RWPE1 (cell line): ENCODE measurements around the gene OSBP2.

Experiments
- CTCF ChIA-PET: fragments of 350-600 bp; sonication (Branson Sonifier 250); formaldehyde crosslinking; extraction: SDS; loops from one replicate; lab custom pipeline; 2021; lab: Yijun Ruan, JAX
- POLR2A ChIA-PET: fragments of 400-600 bp; formaldehyde crosslinking; extraction: SDS; loops from one replicate; lab custom pipeline; 2020; ENCODE audit warnings: antibody characterized with exemption; ENCODE audit not compliant: low non-redundant PET; lab: Yijun Ruan, JAX
- DNase-seq: peaks from one replicate; pipeline ENCODE4 v3.0.0; 2012; ENCODE audit warnings: low spot score
- H3K27ac ChIP-seq: fragments of 450-650 bp; 2 replicates; pipeline ENCODE4 v1.5.1; 2017
- TF ChIP-seq, protein P1 (sequence below): fragments of 450-650 bp; conservative IDR thresholded peaks from 2 replicates; pipeline ENCODE4 v1.5.1; 2017; ENCODE audit warnings: low read depth, mild to moderate bottlenecking

Gene OSBP2

DNA sequence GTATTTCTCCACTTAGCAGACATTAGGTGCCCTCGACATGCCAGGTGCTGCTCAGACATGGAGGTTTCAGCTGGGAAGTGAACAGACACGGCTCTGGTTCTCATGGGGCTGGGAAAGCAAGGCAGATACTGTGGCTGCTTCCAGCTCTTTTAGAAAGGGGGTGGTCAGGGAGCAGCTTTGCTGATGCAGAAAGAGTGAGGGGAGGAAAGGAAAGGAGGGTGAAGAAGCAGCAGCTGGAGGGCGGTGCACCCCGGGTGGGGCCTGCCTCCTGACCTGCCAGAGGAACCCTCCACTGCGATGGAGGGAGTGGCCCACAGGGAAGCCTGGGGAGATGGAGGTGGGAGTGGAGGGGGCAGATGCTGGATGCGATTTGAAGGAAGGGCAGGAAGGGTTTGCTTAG lies 197.1 kb downstream of the OSBP2 start:
- TF ChIP-seq, protein P1, sequence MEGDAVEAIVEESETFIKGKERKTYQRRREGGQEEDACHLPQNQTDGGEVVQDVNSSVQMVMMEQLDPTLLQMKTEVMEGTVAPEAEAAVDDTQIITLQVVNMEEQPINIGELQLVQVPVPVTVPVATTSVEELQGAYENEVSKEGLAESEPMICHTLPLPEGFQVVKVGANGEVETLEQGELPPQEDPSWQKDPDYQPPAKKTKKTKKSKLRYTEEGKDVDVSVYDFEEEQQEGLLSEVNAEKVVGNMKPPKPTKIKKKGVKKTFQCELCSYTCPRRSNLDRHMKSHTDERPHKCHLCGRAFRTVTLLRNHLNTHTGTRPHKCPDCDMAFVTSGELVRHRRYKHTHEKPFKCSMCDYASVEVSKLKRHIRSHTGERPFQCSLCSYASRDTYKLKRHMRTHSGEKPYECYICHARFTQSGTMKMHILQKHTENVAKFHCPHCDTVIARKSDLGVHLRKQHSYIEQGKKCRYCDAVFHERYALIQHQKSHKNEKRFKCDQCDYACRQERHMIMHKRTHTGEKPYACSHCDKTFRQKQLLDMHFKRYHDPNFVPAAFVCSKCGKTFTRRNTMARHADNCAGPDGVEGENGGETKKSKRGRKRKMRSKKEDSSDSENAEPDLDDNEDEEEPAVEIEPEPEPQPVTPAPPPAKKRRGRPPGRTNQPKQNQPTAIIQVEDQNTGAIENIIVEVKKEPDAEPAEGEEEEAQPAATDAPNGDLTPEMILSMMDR = no peak
- ChIA-PET CTCF (interaction anchor here (0.6 kb wide), 1 partner anchor 757 kb away, joined by 3 read pairs; no protein-coding TSS in a partner anchor), POLR2A (interaction anchor here (0.6 kb wide), 1 partner anchor 1966 kb away, joined by 3 read pairs; no protein-coding TSS in a partner anchor)
- 0 out of 2 replicates have a peak overlapping the region, but pooled peaks have one; percentile 4 for H3K27ac ChIP-seq
- DNase-seq = no peak

DNA sequence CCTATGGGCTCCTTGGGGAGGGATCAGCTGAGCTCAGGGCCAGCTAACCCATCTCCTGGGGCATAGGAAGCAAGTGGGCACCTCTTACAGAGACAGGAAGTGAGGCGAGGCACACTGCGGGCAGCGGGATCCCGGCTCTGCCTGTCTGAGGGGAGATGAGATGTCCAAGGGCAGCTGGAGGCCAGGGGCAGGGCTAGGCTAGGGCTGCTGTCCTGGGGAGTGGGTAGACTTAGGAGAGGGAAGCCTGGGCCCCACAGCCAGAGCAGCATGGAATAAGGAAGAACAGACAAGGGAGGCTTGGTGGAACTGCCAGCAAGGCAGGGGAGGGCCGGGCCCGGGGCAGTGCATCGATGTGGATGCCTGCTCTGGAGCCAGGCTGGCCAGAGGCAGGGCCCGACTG lies 197.6 kb downstream of the OSBP2 start:
- DNase-seq = no peak
- ChIA-PET CTCF (no interaction called here), POLR2A (interaction anchor here (0.6 to 1.1 kb wide), 2 partner anchors 76 to 1966 kb away, joined by 3 to 8 read pairs; no protein-coding TSS in a partner anchor)
- H3K27ac ChIP-seq = no peak overlapping the region
- TF ChIP-seq, protein P1 = no peak

- CTCF ChIA-PET = no interaction called here
- POLR2A ChIA-PET = interaction anchor here (1.1 kb wide), 1 partner anchor 75 kb away, joined by 8 read pairs; no protein-coding TSS in a partner anchor
- DNase-seq = no peak
- no peak overlapping the region for H3K27ac ChIP-seq
- TF ChIP-seq, protein P1 = no peak
Observed at GRCh38 chr22:30892731-30893221, 198.1 kb downstream of the OSBP2 start.

DNA sequence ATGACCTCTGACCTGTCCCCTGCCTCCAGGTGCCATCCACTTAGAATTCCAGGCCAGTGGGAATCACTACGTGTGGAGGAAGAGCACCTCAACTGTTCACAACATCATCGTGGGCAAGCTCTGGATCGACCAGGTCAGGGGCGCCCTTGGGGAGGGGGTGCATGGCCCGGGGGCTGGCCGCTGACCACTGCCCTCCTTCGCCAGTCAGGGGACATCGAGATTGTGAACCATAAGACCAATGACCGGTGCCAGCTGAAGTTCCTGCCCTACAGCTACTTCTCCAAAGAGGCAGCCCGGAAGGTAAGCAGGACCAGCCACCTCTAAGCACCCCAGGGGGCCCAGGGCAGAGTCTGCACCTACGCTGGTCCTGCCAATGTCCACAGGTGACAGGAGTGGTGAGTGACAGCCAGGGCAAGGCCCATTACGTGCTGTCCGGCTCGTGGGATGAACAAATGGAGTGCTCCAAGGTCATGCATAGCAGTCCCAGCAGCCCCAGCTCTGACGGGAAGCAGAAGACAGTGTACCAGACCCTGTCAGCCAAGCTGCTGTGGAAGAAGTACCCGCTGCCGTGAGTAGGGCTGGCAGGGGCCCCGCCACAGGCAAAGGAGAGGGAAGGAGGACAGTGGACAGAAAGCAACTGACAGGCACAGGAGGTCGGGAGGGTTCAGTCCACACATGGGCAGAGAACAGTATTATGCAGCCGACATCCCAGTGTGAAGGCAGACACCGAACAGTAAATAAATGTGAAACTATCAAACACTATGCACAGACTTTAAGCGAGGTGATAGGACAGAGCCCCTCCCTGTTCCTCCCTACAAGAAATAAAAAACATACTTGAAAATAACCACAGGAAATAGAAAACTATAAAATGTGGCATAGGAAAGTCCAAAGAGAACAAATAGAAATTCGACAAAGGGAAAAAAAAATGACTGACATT lies 199.0 kb downstream of the OSBP2 start:
- ChIA-PET CTCF (no interaction called here), POLR2A (interaction anchor here (1.1 kb wide), 1 partner anchor 74 kb away, joined by 8 read pairs; no protein-coding TSS in a partner anchor)
- DNase-seq = no peak
- H3K27ac ChIP-seq = no peak overlapping the region
- TF ChIP-seq, protein P1 = no peak

DNA sequence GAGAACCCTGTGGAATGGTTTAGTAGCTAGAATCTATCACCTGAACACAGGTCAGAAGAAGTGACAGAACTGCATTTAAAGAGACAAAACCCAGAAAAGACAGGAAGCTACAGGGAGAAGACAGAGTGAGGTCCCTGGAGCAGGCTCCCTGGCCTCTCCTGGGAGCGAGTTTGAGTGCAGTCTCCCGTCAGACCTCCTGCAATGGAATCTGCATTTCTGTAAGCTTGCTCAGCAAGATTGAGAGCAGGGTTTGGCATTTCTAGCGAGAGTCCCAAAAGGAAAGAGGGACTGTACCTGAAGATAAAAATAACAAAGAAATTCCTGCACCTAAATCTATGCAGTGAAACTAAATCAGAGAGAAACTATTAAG lies 199.7 kb downstream of the OSBP2 start:
- CTCF ChIA-PET = interaction anchor here (1.1 kb wide), 1 partner anchor 130 kb away, joined by 7 read pairs; no protein-coding TSS in a partner anchor
- DNase-seq = no peak

More for the DNA sequence above, 199.7 kb downstream of the OSBP2 start:
- no peak overlapping the region for H3K27ac ChIP-seq
- POLR2A ChIA-PET = no interaction called here
- TF ChIP-seq, protein P1 = no peak
